Activated naive CD8-positive, alpha-beta T cell treated with anti-CD3 and anti-CD28 coated beads, Interleukin-2, amount 10 ng/mL, durations not matched to agents 7 days and 5 days (primary cell): ENCODE data around the gene ARHGAP4. TPM values are rescaled to one million over a fixed set of nuclear protein-coding genes. Genes with fewer than 3 reads are reported as not detected.

Experiments used
- ATAC-seq: fragments of 150-1000 bp; cut with Tn5 transposase; one replicate; pipeline ENCODE4 v1.10.0; 2021; ENCODE audit warnings: low read depth, moderate library complexity
- POLR2A ChIA-PET: fragments of 350-600 bp; sonication (Branson Sonifier 250); formaldehyde crosslinking; loops from one replicate; lab custom pipeline; 2021; ENCODE audit warnings: antibody characterized with exemption; lab: Charles Lee
- DNase-seq: peaks from one replicate; pipeline ENCODE4 v3.0.0; 2021
- H3K27ac Mint-ChIP-seq: one replicate; pipeline ENCODE4 v1.8.0; 2022; ENCODE audit warnings: mild to moderate bottlenecking, mixed read lengths
- H3K27me3 Mint-ChIP-seq: one replicate; pipeline ENCODE4 v1.8.0; 2022; ENCODE audit warnings: mild to moderate bottlenecking, moderate library complexity, mixed read lengths
- H3K36me3 Mint-ChIP-seq: one replicate; pipeline ENCODE4 v1.8.0; 2021; ENCODE audit warnings: mild to moderate bottlenecking, mixed read lengths
- H3K4me1 Mint-ChIP-seq: one replicate; pipeline ENCODE4 v1.8.0; 2021; ENCODE audit warnings: mixed read lengths
- H3K4me3 Mint-ChIP-seq: one replicate; pipeline ENCODE4 v1.8.0; 2022; ENCODE audit warnings: mild to moderate bottlenecking, moderate library complexity, mixed read lengths
- H3K9me3 Mint-ChIP-seq: one replicate; pipeline ENCODE4 v1.8.0; 2021; ENCODE audit warnings: mixed read lengths
- total RNA-seq, 2 experiments: library from RNA; stranded (reverse); gene quantifications; one replicate each; pipeline ENCODE4 v1.2.3, GENCODE V29; 2021

ARHGAP4 gene
- total RNA-seq, 2 experiments from 2014 or later: 341 to 356 TPM

- no peak for ATAC-seq
- Mint-ChIP-seq H3K27me3 (no peaks in the 10 kb centered on the region), H3K36me3 (peaks cover 14% of the 10 kb centered on the region), H3K27ac (no peak overlapping the region), H3K4me1 (peaks cover 3% of the 10 kb centered on the region), H3K9me3 (no peaks in the 10 kb centered on the region), H3K4me3 (no peak overlapping the region)
- POLR2A ChIA-PET: no interaction called here
- DNase-seq: no peak
These were observed 12.4 kb downstream of the ARHGAP4 start for GRCh38 chrX:153913701-153914100.

GRCh38 chrX:153913211-153913610, 12.9 kb downstream of the ARHGAP4 start:
- no peak overlapping the region for H3K4me3 Mint-ChIP-seq
- POLR2A ChIA-PET: no interaction called here

DNA sequence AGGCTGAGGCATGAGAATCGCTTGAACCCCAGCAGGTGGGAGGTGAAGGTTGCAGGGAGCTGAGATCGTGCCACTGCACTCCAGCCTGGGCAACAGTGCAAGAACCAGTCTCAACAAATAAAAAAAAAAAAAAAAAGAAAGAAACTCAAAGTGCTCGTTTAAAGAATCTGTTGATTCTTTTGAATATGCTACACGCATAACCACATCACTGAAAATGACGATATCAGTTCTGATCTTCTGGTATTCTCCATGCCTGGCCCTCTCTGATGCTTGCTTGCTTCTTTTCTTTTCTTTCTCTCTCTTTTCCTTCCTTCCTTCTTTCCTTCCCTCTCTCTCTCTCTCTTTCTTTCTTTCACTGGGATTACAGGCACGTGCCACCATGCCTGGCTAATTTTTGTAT, 14.3 kb downstream of the ARHGAP4 start:
- ATAC-seq: no peak
- H3K9me3 Mint-ChIP-seq: no peaks in the 10 kb centered on the region
- H3K36me3 Mint-ChIP-seq: peaks cover 9% of the 10 kb centered on the region
- POLR2A ChIA-PET: interaction anchor here (1.6 to 2.5 kb wide), 2 partner anchors 11 to 14 kb away, joined by 6 to 15 read pairs; partner anchors contain the start of gene ARHGAP4
- no peak overlapping the region for H3K27ac Mint-ChIP-seq
- H3K4me3 Mint-ChIP-seq: no peak overlapping the region
- DNase-seq: no peak
- H3K27me3 Mint-ChIP-seq: no peaks in the 10 kb centered on the region
- peaks cover 6% of the 10 kb centered on the region for H3K4me1 Mint-ChIP-seq

More at GRCh38 chrX:153913211-153913610, 12.9 kb downstream of the ARHGAP4 start:
- H3K4me1 Mint-ChIP-seq: peaks cover 5% of the 10 kb centered on the region
- peaks cover 14% of the 10 kb centered on the region for H3K36me3 Mint-ChIP-seq
- no peaks in the 10 kb centered on the region for H3K9me3 Mint-ChIP-seq
- no peaks in the 10 kb centered on the region for H3K27me3 Mint-ChIP-seq
- ATAC-seq: no peak
- DNase-seq: no peak
- H3K27ac Mint-ChIP-seq: no peak overlapping the region

DNA sequence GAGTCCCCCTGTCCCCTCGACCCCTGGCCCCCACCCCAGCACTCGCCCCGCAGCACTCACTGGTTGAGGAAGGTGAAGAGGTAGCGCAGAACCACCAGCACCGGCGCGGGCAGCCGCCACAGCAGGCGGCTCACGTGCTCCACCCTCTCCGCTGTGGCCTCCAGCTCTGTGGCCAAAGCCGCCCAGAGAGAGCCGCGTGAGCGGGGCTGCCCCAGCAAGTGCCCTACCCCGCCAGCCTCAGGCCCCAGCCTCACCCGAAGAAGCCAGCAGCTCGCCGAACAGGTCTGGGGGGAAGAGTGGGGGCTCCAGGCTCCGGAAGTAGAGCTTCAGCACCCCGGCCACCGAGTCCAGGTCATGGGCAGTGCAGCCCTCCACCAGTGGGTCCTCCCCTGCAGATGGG, 15.6 kb downstream of the ARHGAP4 start:
- POLR2A ChIA-PET: interaction anchor here (0.7 to 2.5 kb wide), 4 partner anchors 12 to 183 kb away, joined by 3 to 15 read pairs (median 5); partner anchors contain the start of gene ARHGAP4
- H3K9me3 Mint-ChIP-seq: no peaks in the 10 kb centered on the region
- ATAC-seq: no peak

GRCh38 chrX:153909980-153910360, 16.1 kb downstream of the ARHGAP4 start:
- POLR2A ChIA-PET: interaction anchor here (1.3 kb wide), 1 partner anchor 183 kb away, joined by 3 read pairs; no protein-coding TSS in a partner anchor
- DNase-seq: no peak
- Mint-ChIP-seq H3K9me3 (no peaks in the 10 kb centered on the region), H3K4me3 (no peak overlapping the region), H3K27me3 (no peaks in the 10 kb centered on the region), H3K27ac (no peak overlapping the region), H3K36me3 (peaks cover 5% of the 10 kb centered on the region), H3K4me1 (peaks cover 9% of the 10 kb centered on the region)
- ATAC-seq: no peak

More for the DNA sequence above, 15.6 kb downstream of the ARHGAP4 start:
- no peak overlapping the region for H3K4me3 Mint-ChIP-seq
- H3K36me3 Mint-ChIP-seq: peaks cover 5% of the 10 kb centered on the region
- H3K27me3 Mint-ChIP-seq: no peaks in the 10 kb centered on the region
- H3K27ac Mint-ChIP-seq: no peak overlapping the region
- DNase-seq: no peak
- H3K4me1 Mint-ChIP-seq: peaks cover 9% of the 10 kb centered on the region

DNA sequence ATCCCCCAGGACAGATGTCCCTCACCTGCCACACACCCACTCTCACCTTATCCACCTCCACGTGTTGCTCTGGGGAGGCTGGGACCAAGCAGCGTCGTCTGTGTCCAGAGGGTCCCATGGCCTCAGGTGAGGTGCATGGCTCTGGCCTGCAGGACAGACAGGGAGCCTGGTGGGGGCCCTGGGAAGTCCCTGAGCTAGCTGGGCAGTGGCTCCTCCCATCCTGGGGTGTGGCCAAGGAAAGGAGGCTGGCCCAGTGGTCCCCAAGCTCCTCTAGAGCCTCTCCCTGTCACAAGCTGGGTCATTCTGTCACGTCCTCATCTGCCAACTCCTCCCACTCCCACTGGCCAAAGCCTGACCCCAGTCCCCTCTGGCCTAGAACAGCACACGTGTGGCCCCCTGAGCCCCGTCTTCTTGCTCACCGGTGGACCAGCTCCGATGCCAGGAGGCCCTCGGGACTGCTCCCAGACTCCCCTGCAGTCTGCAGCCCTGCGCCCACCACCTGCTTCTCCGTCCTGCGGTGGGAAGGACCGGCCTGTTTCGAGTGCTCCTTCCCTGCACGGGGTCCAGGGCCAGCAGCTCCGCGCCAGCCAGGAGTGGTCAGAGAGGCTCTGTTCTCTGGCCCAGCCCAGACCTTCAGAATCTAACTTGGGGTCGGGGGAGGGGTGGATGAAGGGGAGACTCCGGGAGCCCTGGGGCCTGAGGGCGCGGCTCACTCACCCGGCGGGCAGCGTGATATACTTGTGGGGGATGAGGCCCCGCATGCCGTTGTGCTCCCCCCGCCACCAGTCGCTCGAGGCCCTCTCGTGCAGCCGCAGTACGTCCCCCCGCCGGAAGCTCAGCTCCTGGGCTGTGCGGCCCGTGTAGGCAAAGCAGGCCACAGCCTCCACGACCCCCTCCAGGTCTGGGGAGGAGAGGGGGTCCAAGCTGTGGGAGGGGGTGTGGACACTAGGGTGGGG, 16.8 kb downstream of the ARHGAP4 start:
- ATAC-seq (no peak), DNase-seq (no peak)
- H3K9me3 Mint-ChIP-seq: no peaks in the 10 kb centered on the region
- no peak overlapping the region for H3K4me3 Mint-ChIP-seq
- H3K27me3 Mint-ChIP-seq: no peaks in the 10 kb centered on the region
- H3K4me1 Mint-ChIP-seq: peaks cover 9% of the 10 kb centered on the region
- H3K36me3 Mint-ChIP-seq: peaks cover 5% of the 10 kb centered on the region
- H3K27ac Mint-ChIP-seq: no peak overlapping the region
- POLR2A ChIA-PET: interaction anchor here (1.3 kb wide), 1 partner anchor 182 kb away, joined by 3 read pairs; no protein-coding TSS in a partner anchor

- H3K27me3 Mint-ChIP-seq: no peaks in the 10 kb centered on the region
- ATAC-seq: no peak
- H3K4me1 Mint-ChIP-seq: peaks cover 16% of the 10 kb centered on the region
- H3K36me3 Mint-ChIP-seq: peaks cover 5% of the 10 kb centered on the region
- DNase-seq: no peak
- no peaks in the 10 kb centered on the region for H3K9me3 Mint-ChIP-seq
- no peak overlapping the region for H3K27ac Mint-ChIP-seq
- POLR2A ChIA-PET: no interaction called here
- no peak overlapping the region for H3K4me3 Mint-ChIP-seq
These were observed 17.7 kb downstream of the ARHGAP4 start for GRCh38 chrX:153908219-153908860.

DNA sequence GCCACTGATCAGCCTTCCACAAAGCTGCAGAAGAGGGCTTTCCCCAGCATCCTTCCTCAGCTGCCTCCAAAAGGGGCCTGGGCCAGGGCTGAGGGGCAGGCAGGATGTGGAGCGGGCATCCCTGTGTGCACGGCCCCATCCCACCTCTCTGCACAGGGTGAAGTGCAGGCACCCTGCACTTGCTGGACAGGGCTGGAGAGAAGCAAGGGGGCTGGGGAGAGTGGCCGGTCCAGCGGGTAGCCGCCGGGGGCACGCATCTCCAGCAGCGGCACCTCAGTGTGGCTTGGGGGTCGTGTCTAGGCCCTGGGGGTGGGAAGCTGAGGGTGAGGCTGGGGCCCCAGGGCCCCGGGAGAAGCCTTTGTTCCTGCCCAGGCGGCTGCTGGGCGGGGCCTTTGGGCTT, 18.6 kb downstream of the ARHGAP4 start:
- Mint-ChIP-seq H3K4me1 (peaks cover 19% of the 10 kb centered on the region), H3K4me3 (no peak overlapping the region), H3K36me3 (peaks cover 5% of the 10 kb centered on the region), H3K27me3 (no peaks in the 10 kb centered on the region), H3K9me3 (no peaks in the 10 kb centered on the region), H3K27ac (no peak overlapping the region)
- ATAC-seq (no peak), DNase-seq (no peak)
- POLR2A ChIA-PET: interaction anchor here (0.8 to 2.4 kb wide), 4 partner anchors 16 to 42 kb away, joined by 3 to 16 read pairs (median 6); no protein-coding TSS in a partner anchor

DNA sequence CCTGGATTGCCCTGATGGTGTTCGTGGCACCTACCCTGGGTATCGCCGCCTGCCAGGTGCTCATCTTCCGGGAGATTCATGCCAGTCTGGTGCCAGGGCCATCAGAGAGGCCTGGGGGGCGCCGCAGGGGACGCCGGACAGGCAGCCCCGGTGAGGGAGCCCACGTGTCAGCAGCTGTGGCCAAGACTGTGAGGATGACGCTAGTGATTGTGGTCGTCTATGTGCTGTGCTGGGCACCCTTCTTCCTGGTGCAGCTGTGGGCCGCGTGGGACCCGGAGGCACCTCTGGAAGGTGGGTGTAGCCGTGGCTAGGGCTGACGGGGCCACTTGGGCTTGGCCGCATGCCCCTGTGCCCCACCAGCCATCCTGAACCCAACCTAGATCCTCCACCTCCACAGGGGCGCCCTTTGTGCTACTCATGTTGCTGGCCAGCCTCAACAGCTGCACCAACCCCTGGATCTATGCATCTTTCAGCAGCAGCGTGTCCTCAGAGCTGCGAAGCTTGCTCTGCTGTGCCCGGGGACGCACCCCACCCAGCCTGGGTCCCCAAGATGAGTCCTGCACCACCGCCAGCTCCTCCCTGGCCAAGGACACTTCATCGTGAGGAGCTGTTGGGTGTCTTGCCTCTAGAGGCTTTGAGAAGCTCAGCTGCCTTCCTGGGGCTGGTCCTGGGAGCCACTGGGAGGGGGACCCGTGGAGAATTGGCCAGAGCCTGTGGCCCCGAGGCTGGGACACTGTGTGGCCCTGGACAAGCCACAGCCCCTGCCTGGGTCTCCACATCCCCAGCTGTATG, 19.7 kb downstream of the ARHGAP4 start:
- Mint-ChIP-seq H3K9me3 (no peaks in the 10 kb centered on the region), H3K4me1 (peaks cover 25% of the 10 kb centered on the region), H3K4me3 (no peak overlapping the region), H3K27me3 (no peaks in the 10 kb centered on the region), H3K27ac (peak overlapping the region; percentile 51), H3K36me3 (no peaks in the 10 kb centered on the region)
- DNase-seq: no peak
- ATAC-seq: peak; percentile 35
- POLR2A ChIA-PET: interaction anchor here (0.7 to 2.4 kb wide), 5 partner anchors 15 to 43 kb away, joined by 3 to 16 read pairs (median 3); no protein-coding TSS in a partner anchor

GRCh38 chrX:153905481-153906095, 20.5 kb downstream of the ARHGAP4 start:
- no peaks in the 10 kb centered on the region for H3K36me3 Mint-ChIP-seq
- H3K27me3 Mint-ChIP-seq: no peaks in the 10 kb centered on the region
- ATAC-seq: no peak
- H3K27ac Mint-ChIP-seq: no peak overlapping the region
- no peak for DNase-seq
- H3K4me1 Mint-ChIP-seq: peaks cover 29% of the 10 kb centered on the region
- no peaks in the 10 kb centered on the region for H3K9me3 Mint-ChIP-seq
- POLR2A ChIA-PET: interaction anchor here (2.2 to 2.4 kb wide), 2 partner anchors 18 to 22 kb away, joined by 10 to 16 read pairs; no protein-coding TSS in a partner anchor
- H3K4me3 Mint-ChIP-seq: no peak overlapping the region

GRCh38 chrX:153903991-153904957, 21.8 kb downstream of the ARHGAP4 start, which contains the start of gene AVPR2:
Gene AVPR2, plus strand, starts transcription at chrX:153904673. Its CDS starts 473 bp downstream, at chrX:153905146.
- POLR2A ChIA-PET: no interaction called here
- Mint-ChIP-seq H3K4me1 (peaks cover 30% of the 10 kb centered on the region), H3K27me3 (no peaks in the 10 kb centered on the region), H3K27ac (peak within 1 kb of the TSS; percentile 82), H3K4me3 (peak within 1 kb of the TSS; percentile 28), H3K36me3 (no peaks in the 10 kb centered on the region), H3K9me3 (no peaks in the 10 kb centered on the region)
- no peak for DNase-seq
- ATAC-seq: peak; percentile 17
